ENCODE data around the gene GSG1L. TPM values are rescaled to one million over a fixed set of nuclear protein-coding genes. Genes with fewer than 3 reads are reported as not detected.

The GSG1L gene
- polyA plus RNA-seq, 2 donors, result 0.12 to 0.19 TPM

GRCh38 chr16:28105297-28105696, 41.8 kb upstream of the GSG1L start:
- H3K9me3 ChIP-seq (ENCODE audit: control insufficient read depth in 2 of 2, insufficient read depth in 1 of 2, low read depth in 1 of 2, low read length in 1 of 2), result no peaks in the 10 kb centered on the region
- H3K27ac ChIP-seq (ENCODE audit: low read depth in 2 of 2, low read length in 1 of 2), result no peak overlapping the region
- no peak overlapping the region for H3K4me3 ChIP-seq (ENCODE audit: low read depth in 1 of 2, low read length in 2 of 2)
- peaks cover 31 to 52% of the 10 kb centered on the region in 2 donors for H3K36me3 ChIP-seq (ENCODE audit: control insufficient read depth in 2 of 2, insufficient read depth in 2 of 2, low read length in 1 of 2)
- no peaks in the 10 kb centered on the region for H3K27me3 ChIP-seq (ENCODE audit: control insufficient read depth in 1 of 2, insufficient read depth in 2 of 2, low read length in 2 of 2)
- WGBS, 2 donors, result 70 to 76% methylated on average over 3 of the region's 3 CpGs
- peaks cover 0 to 14% of the 10 kb centered on the region in 2 donors for H3K4me1 ChIP-seq (ENCODE audit: control insufficient read depth in 2 of 2, insufficient read depth in 2 of 2, low read length in 1 of 2)

- Histone ChIP-seq H3K4me3 (ENCODE audit: low read depth in 1 of 2, low read length in 2 of 2) (no peak overlapping the region), H3K27me3 (ENCODE audit: control insufficient read depth in 1 of 2, insufficient read depth in 2 of 2, low read length in 2 of 2) (no peaks in the 10 kb centered on the region), H3K9me3 (ENCODE audit: control insufficient read depth in 2 of 2, insufficient read depth in 1 of 2, low read depth in 1 of 2, low read length in 1 of 2) (no peaks in the 10 kb centered on the region), H3K4me1 (ENCODE audit: control insufficient read depth in 2 of 2, insufficient read depth in 2 of 2, low read length in 1 of 2) (peaks cover 0 to 14% of the 10 kb centered on the region in 2 donors), H3K36me3 (ENCODE audit: control insufficient read depth in 2 of 2, insufficient read depth in 2 of 2, low read length in 1 of 2) (peaks cover 31 to 51% of the 10 kb centered on the region in 2 donors), H3K27ac (ENCODE audit: low read depth in 2 of 2, low read length in 1 of 2) (no peak overlapping the region)
- WGBS, 2 donors, result 94 to 95% methylated on average over 16 of the region's 16 CpGs
Observed at GRCh38 chr16:28104404-28104803, 40.9 kb upstream of the GSG1L start.

GRCh38 chr16:28103516-28104170, 40.1 kb upstream of the GSG1L start:
- no peaks in the 10 kb centered on the region for H3K9me3 ChIP-seq (ENCODE audit: control insufficient read depth in 2 of 2, insufficient read depth in 1 of 2, low read depth in 1 of 2, low read length in 1 of 2)
- no peak overlapping the region for H3K27ac ChIP-seq (ENCODE audit: low read depth in 2 of 2, low read length in 1 of 2)
- H3K4me3 ChIP-seq (ENCODE audit: low read depth in 1 of 2, low read length in 2 of 2), result no peak overlapping the region
- no peaks in the 10 kb centered on the region for H3K27me3 ChIP-seq (ENCODE audit: control insufficient read depth in 1 of 2, insufficient read depth in 2 of 2, low read length in 2 of 2)
- H3K4me1 ChIP-seq (ENCODE audit: control insufficient read depth in 2 of 2, insufficient read depth in 2 of 2, low read length in 1 of 2), result peaks cover 0 to 16% of the 10 kb centered on the region in 2 donors
- peaks cover 36 to 53% of the 10 kb centered on the region in 2 donors for H3K36me3 ChIP-seq (ENCODE audit: control insufficient read depth in 2 of 2, insufficient read depth in 2 of 2, low read length in 1 of 2)
- 72 to 83% methylated on average over 14 of the region's 14 CpGs for WGBS, 2 donors

GRCh38 chr16:28101533-28101890, 38.0 kb upstream of the GSG1L start:
- H3K36me3 ChIP-seq (ENCODE audit: control insufficient read depth in 2 of 2, insufficient read depth in 2 of 2, low read length in 1 of 2), result peaks cover 31 to 53% of the 10 kb centered on the region in 2 donors
- no peaks in the 10 kb centered on the region for H3K27me3 ChIP-seq (ENCODE audit: control insufficient read depth in 1 of 2, insufficient read depth in 2 of 2, low read length in 2 of 2)
- WGBS, 2 donors, result 95 to 96% methylated on average over 6 of the region's 6 CpGs
- H3K4me3 ChIP-seq (ENCODE audit: low read depth in 1 of 2, low read length in 2 of 2), result no peak overlapping the region
- no peak overlapping the region for H3K27ac ChIP-seq (ENCODE audit: low read depth in 2 of 2, low read length in 1 of 2)
- no peaks in the 10 kb centered on the region for H3K9me3 ChIP-seq (ENCODE audit: control insufficient read depth in 2 of 2, insufficient read depth in 1 of 2, low read depth in 1 of 2, low read length in 1 of 2)
- H3K4me1 ChIP-seq (ENCODE audit: control insufficient read depth in 2 of 2, insufficient read depth in 2 of 2, low read length in 1 of 2), result peaks cover 0 to 17% of the 10 kb centered on the region in 2 donors

GRCh38 chr16:28100810-28101532, 37.5 kb upstream of the GSG1L start:
- Histone ChIP-seq H3K27me3 (ENCODE audit: control insufficient read depth in 1 of 2, insufficient read depth in 2 of 2, low read length in 2 of 2) (no peaks in the 10 kb centered on the region), H3K36me3 (ENCODE audit: control insufficient read depth in 2 of 2, insufficient read depth in 2 of 2, low read length in 1 of 2) (peaks cover 29 to 48% of the 10 kb centered on the region in 2 donors)
- WGBS, 2 donors, result 85% methylated on average over 14 of the region's 14 CpGs

GRCh38 chr16:28098959-28099945, 35.7 kb upstream of the GSG1L start:
- Histone ChIP-seq H3K36me3 (ENCODE audit: control insufficient read depth in 2 of 2, insufficient read depth in 2 of 2, low read length in 1 of 2) (peaks cover 24 to 40% of the 10 kb centered on the region in 2 donors), H3K4me1 (ENCODE audit: control insufficient read depth in 2 of 2, insufficient read depth in 2 of 2, low read length in 1 of 2) (peaks cover 0 to 15% of the 10 kb centered on the region in 2 donors), H3K4me3 (ENCODE audit: low read depth in 1 of 2, low read length in 2 of 2) (no peak overlapping the region), H3K27me3 (ENCODE audit: control insufficient read depth in 1 of 2, insufficient read depth in 2 of 2, low read length in 2 of 2) (no peaks in the 10 kb centered on the region), H3K9me3 (ENCODE audit: control insufficient read depth in 2 of 2, insufficient read depth in 1 of 2, low read depth in 1 of 2, low read length in 1 of 2) (no peaks in the 10 kb centered on the region), H3K27ac (ENCODE audit: low read depth in 2 of 2, low read length in 1 of 2) (no peak overlapping the region)
- 81 to 91% methylated on average over 20 of the region's 20 CpGs for WGBS, 2 donors

More at GRCh38 chr16:28100810-28101532, 37.5 kb upstream of the GSG1L start:
- no peaks in the 10 kb centered on the region for H3K9me3 ChIP-seq (ENCODE audit: control insufficient read depth in 2 of 2, insufficient read depth in 1 of 2, low read depth in 1 of 2, low read length in 1 of 2)
- peaks cover 0 to 16% of the 10 kb centered on the region in 2 donors for H3K4me1 ChIP-seq (ENCODE audit: control insufficient read depth in 2 of 2, insufficient read depth in 2 of 2, low read length in 1 of 2)
- H3K27ac ChIP-seq (ENCODE audit: low read depth in 2 of 2, low read length in 1 of 2), result no peak overlapping the region
- H3K4me3 ChIP-seq (ENCODE audit: low read depth in 1 of 2, low read length in 2 of 2), result no peak overlapping the region

GRCh38 chr16:28098171-28098958, 34.9 kb upstream of the GSG1L start:
- H3K36me3 ChIP-seq (ENCODE audit: control insufficient read depth in 2 of 2, insufficient read depth in 2 of 2, low read length in 1 of 2), result peaks cover 18 to 31% of the 10 kb centered on the region in 2 donors

GRCh38 chr16:28096983-28097899, 33.7 kb upstream of the GSG1L start:
- no peaks in the 10 kb centered on the region for H3K9me3 ChIP-seq (ENCODE audit: control insufficient read depth in 2 of 2, insufficient read depth in 1 of 2, low read depth in 1 of 2, low read length in 1 of 2)
- no peaks in the 10 kb centered on the region for H3K27me3 ChIP-seq (ENCODE audit: control insufficient read depth in 1 of 2, insufficient read depth in 2 of 2, low read length in 2 of 2)
- WGBS, 2 donors, result 56 to 72% methylated on average over 17 of the region's 17 CpGs
- H3K4me1 ChIP-seq (ENCODE audit: control insufficient read depth in 2 of 2, insufficient read depth in 2 of 2, low read length in 1 of 2), result peaks cover 3 to 13% of the 10 kb centered on the region in 2 donors
- no peak overlapping the region for H3K4me3 ChIP-seq (ENCODE audit: low read depth in 1 of 2, low read length in 2 of 2)
- H3K36me3 ChIP-seq (ENCODE audit: control insufficient read depth in 2 of 2, insufficient read depth in 2 of 2, low read length in 1 of 2), result peaks cover 18 to 26% of the 10 kb centered on the region in 2 donors
- peak overlapping the region; percentile 39 to 57 for H3K27ac ChIP-seq (ENCODE audit: low read depth in 2 of 2, low read length in 1 of 2)

More at GRCh38 chr16:28098171-28098958, 34.9 kb upstream of the GSG1L start:
- no peak overlapping the region for H3K27ac ChIP-seq (ENCODE audit: low read depth in 2 of 2, low read length in 1 of 2)
- no peaks in the 10 kb centered on the region for H3K27me3 ChIP-seq (ENCODE audit: control insufficient read depth in 1 of 2, insufficient read depth in 2 of 2, low read length in 2 of 2)
- 85 to 90% methylated on average over 21 of the region's 21 CpGs for WGBS, 2 donors
- no peak overlapping the region for H3K4me3 ChIP-seq (ENCODE audit: low read depth in 1 of 2, low read length in 2 of 2)
- no peaks in the 10 kb centered on the region for H3K9me3 ChIP-seq (ENCODE audit: control insufficient read depth in 2 of 2, insufficient read depth in 1 of 2, low read depth in 1 of 2, low read length in 1 of 2)
- peaks cover 0 to 9% of the 10 kb centered on the region in 2 donors for H3K4me1 ChIP-seq (ENCODE audit: control insufficient read depth in 2 of 2, insufficient read depth in 2 of 2, low read length in 1 of 2)

Data from esophagus (tissue), 2 donors.